ENCODE data around the gene IL22RA1.
A peak's percentile ranks its signal among the peaks of the same experiment; 100 is the strongest.

The IL22RA1 gene

DNA sequence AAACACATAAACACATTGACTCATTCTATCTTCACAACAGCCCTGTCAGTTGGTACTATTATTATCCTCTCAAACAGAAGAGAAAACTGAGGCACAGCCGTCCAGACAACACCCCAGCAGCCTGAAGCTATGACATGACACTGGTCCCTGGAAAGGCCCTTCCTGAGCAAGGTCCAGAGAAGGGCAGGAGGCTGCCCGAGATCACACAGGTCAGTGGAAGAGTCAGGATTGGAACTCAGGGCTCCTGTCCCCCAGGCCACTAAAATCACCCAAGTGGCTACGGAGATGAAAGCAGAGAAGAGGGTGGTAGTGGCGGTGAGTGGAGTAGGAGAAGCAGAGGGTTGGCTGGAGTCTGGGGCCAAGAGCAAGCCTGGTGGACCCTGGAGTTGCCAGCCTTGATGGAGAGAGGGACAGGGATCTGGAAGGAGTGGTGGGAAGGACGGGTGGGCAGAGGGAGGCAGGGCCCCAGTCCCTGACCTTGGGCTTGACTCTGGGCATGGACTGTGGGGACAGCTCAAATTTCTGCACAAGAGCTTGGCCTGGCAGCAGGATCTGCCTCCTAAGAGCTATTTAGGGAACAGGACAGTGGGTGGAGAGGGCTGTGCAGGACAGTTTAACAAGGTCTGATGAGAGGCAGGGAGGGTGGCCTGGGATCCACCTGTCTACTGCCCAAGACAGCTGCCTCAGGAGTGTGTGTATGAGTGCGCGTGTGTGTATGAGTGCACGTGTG is 46.8 kb downstream of the IL22RA1 start:
- no peaks in the 10 kb centered on the region for H3K79me1 ChIP-seq (ENCODE audit: low read depth, low read length)
- no CpG with 5 or more reads among the region's 8 CpGs for WGBS, 2 donors (ENCODE audit: extremely low coverage in 2 of 2, insufficient read length in 2 of 2, insufficient replicate concordance in 1 of 2)
- no peak overlapping the region for H3K14ac ChIP-seq (ENCODE audit: low read length)
- H2AK5ac ChIP-seq (ENCODE audit: low read depth, low read length): peak overlapping the region; percentile 1
- no peak overlapping the region for H4K91ac ChIP-seq (ENCODE audit: low read depth, low read length, poor library complexity)
- no peak overlapping the region for H2BK12ac ChIP-seq (ENCODE audit: low read length)
- H3K18ac ChIP-seq (ENCODE audit: low read length): no peak overlapping the region
- H2BK5ac ChIP-seq (ENCODE audit: low read length): no peak overlapping the region
- no peak overlapping the region for H3K23ac ChIP-seq (ENCODE audit: low read depth, low read length, poor library complexity)
- no peak overlapping the region for H3K4ac ChIP-seq (ENCODE audit: low read length)
- no peak overlapping the region for H3K27ac ChIP-seq (replicated peaks; ENCODE audit: low read length)
- H3K4me1 ChIP-seq (ENCODE audit: control insufficient read depth in 2 of 2, insufficient read depth in 1 of 2, low read depth in 1 of 2, low read length in 2 of 2): peaks cover 0 to 4% of the 10 kb centered on the region in 2 donors
- no peak overlapping the region for H3K9ac ChIP-seq (ENCODE audit: low read depth, low read length, poor library complexity)
- no peak overlapping the region for H3K4me2 ChIP-seq (ENCODE audit: insufficient read depth, low read length, poor library complexity, severe bottlenecking)
- DNase-seq (ENCODE audit: low spot score): no peak
- no peak overlapping the region for H3K4me3 ChIP-seq (ENCODE audit: low read length in 2 of 2)
- no peaks in the 10 kb centered on the region for H3K9me3 ChIP-seq (replicated peaks in 1 of 2; ENCODE audit: control insufficient read depth in 2 of 2, insufficient read depth in 1 of 2, low read depth in 1 of 2, low read length in 2 of 2)
- H2BK120ac ChIP-seq (ENCODE audit: low read depth, low read length): peak overlapping the region; percentile 18
- H3K27me3 ChIP-seq (ENCODE audit: control insufficient read depth in 3 of 3, insufficient read depth in 3 of 3, low read depth in 1 of 3, low read length in 3 of 3): no peaks in the 10 kb centered on the region
- H2AFZ ChIP-seq (ENCODE audit: low read length): no peak overlapping the region
- H4K8ac ChIP-seq (ENCODE audit: low read depth, low read length): no peak overlapping the region
- no peaks in the 10 kb centered on the region for H3K36me3 ChIP-seq (replicated peaks in 1 of 2; ENCODE audit: control insufficient read depth in 2 of 2, insufficient read depth in 2 of 2, low read length in 2 of 2)
- no peak overlapping the region for H2BK15ac ChIP-seq (ENCODE audit: low read length)

DNA sequence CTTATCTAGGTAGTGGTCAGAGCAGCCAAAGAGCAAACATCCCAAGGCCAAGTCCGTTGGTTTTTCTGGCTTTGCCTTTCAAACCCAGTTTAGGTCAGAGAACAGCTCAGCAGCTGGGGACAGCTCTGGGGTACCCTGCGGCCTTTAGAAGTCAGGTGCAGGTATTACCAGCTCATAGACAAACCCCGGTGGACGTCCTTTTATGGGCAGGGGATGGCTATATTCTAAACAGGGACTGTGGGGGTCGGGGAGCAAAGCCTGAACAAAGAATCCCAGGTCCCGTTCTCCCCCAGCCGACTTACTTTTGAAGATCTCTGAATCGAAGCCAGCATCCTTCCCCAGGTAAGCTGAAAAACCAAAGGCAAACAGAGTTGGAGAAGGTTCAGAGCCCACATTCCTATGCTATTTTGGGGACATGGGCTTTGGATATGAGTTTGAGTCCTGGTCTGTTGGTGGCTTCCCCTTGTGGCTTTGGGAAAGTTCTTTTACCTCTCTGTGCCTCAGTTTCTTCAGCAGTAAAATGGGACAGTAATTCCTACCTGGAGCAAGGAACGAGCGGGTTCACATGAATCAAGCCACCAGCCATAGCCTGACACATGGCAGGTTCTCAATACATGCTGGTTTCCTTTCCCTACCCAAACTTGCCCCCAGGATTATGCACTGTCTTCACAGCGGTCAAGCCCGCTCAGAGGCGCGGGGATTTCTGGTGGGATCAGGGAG is 47.6 kb downstream of the IL22RA1 start:
- Histone ChIP-seq H3K4me3 (ENCODE audit: low read length in 2 of 2) (no peak overlapping the region), H4K8ac (ENCODE audit: low read depth, low read length) (no peak overlapping the region), H2BK12ac (ENCODE audit: low read length) (no peak overlapping the region), H3K4ac (ENCODE audit: low read length) (no peak overlapping the region), H3K4me2 (ENCODE audit: insufficient read depth, low read length, poor library complexity, severe bottlenecking) (no peak overlapping the region), H2BK120ac (ENCODE audit: low read depth, low read length) (no peak overlapping the region), H3K9ac (ENCODE audit: low read depth, low read length, poor library complexity) (no peak overlapping the region), H3K27ac (replicated peaks; ENCODE audit: low read length) (no peak overlapping the region), H3K79me1 (ENCODE audit: low read depth, low read length) (no peaks in the 10 kb centered on the region), H3K9me3 (replicated peaks in 1 of 2; ENCODE audit: control insufficient read depth in 2 of 2, insufficient read depth in 1 of 2, low read depth in 1 of 2, low read length in 2 of 2) (no peaks in the 10 kb centered on the region), H2AK5ac (ENCODE audit: low read depth, low read length) (no peak overlapping the region), H3K18ac (ENCODE audit: low read length) (no peak overlapping the region), H3K23ac (ENCODE audit: low read depth, low read length, poor library complexity) (peak overlapping the region; percentile 8), H3K14ac (ENCODE audit: low read length) (no peak overlapping the region), H2BK15ac (ENCODE audit: low read length) (no peak overlapping the region), H2BK5ac (ENCODE audit: low read length) (no peak overlapping the region), H3K36me3 (replicated peaks in 1 of 2; ENCODE audit: control insufficient read depth in 2 of 2, insufficient read depth in 2 of 2, low read length in 2 of 2) (no peaks in the 10 kb centered on the region), H3K4me1 (ENCODE audit: control insufficient read depth in 2 of 2, insufficient read depth in 1 of 2, low read depth in 1 of 2, low read length in 2 of 2) (peaks cover 0 to 4% of the 10 kb centered on the region in 2 donors), H3K27me3 (ENCODE audit: control insufficient read depth in 3 of 3, insufficient read depth in 3 of 3, low read depth in 1 of 3, low read length in 3 of 3) (peaks cover 0 to 4% (median 0%) of the 10 kb centered on the region in 3 experiments), H2AFZ (ENCODE audit: low read length) (no peak overlapping the region), H4K91ac (ENCODE audit: low read depth, low read length, poor library complexity) (no peak overlapping the region)
- no CpG with 5 or more reads among the region's 14 CpGs for WGBS, 2 donors (ENCODE audit: extremely low coverage in 2 of 2, insufficient read length in 2 of 2, insufficient replicate concordance in 1 of 2)
- no peak for DNase-seq (ENCODE audit: low spot score)

DNA sequence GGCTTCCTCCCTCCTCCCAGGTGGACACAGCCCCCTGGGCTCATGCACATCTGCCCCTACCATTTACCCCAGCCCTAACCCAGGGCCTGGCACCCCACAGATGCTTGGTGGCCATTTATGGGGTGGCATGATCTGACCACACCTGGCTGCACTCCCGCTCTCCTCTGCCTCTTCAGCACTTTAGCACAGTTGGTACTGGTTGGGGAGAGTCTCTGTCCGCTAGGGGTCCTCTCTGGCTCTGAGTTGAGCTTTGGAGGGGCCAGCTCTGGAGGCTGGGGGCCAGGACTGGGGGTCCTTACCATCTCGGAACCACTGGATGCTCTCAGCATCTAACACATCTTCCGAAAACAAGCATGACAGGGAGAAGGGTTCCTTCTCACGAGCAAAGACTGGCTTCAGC is 48.4 kb downstream of the IL22RA1 start:
- Histone ChIP-seq H2BK15ac (ENCODE audit: low read length) (no peak overlapping the region), H2BK120ac (ENCODE audit: low read depth, low read length) (no peak overlapping the region), H3K4me2 (ENCODE audit: insufficient read depth, low read length, poor library complexity, severe bottlenecking) (no peak overlapping the region), H3K36me3 (replicated peaks in 1 of 2; ENCODE audit: control insufficient read depth in 2 of 2, insufficient read depth in 2 of 2, low read length in 2 of 2) (no peaks in the 10 kb centered on the region), H3K18ac (ENCODE audit: low read length) (peak overlapping the region; percentile 4), H3K4ac (ENCODE audit: low read length) (no peak overlapping the region), H3K27ac (replicated peaks; ENCODE audit: low read length) (no peak overlapping the region), H2AK5ac (ENCODE audit: low read depth, low read length) (no peak overlapping the region), H4K8ac (ENCODE audit: low read depth, low read length) (no peak overlapping the region), H3K4me1 (ENCODE audit: control insufficient read depth in 2 of 2, insufficient read depth in 1 of 2, low read depth in 1 of 2, low read length in 2 of 2) (peaks cover 0 to 4% of the 10 kb centered on the region in 2 donors), H3K27me3 (ENCODE audit: control insufficient read depth in 3 of 3, insufficient read depth in 3 of 3, low read depth in 1 of 3, low read length in 3 of 3) (peaks cover 0 to 4% (median 0%) of the 10 kb centered on the region in 3 experiments), H3K23ac (ENCODE audit: low read depth, low read length, poor library complexity) (no peak overlapping the region), H3K4me3 (ENCODE audit: low read length in 2 of 2) (no peak overlapping the region), H2AFZ (ENCODE audit: low read length) (no peak overlapping the region), H3K9ac (ENCODE audit: low read depth, low read length, poor library complexity) (no peak overlapping the region), H4K91ac (ENCODE audit: low read depth, low read length, poor library complexity) (no peak overlapping the region), H3K9me3 (replicated peaks in 1 of 2; ENCODE audit: control insufficient read depth in 2 of 2, insufficient read depth in 1 of 2, low read depth in 1 of 2, low read length in 2 of 2) (no peaks in the 10 kb centered on the region), H3K14ac (ENCODE audit: low read length) (no peak overlapping the region), H2BK12ac (ENCODE audit: low read length) (no peak overlapping the region), H3K79me1 (ENCODE audit: low read depth, low read length) (no peaks in the 10 kb centered on the region), H2BK5ac (ENCODE audit: low read length) (no peak overlapping the region)
- WGBS, 2 donors (ENCODE audit: extremely low coverage in 2 of 2, insufficient read length in 2 of 2, insufficient replicate concordance in 1 of 2): no CpG with 5 or more reads among the region's 5 CpGs
- DNase-seq (ENCODE audit: low spot score): no peak

DNA sequence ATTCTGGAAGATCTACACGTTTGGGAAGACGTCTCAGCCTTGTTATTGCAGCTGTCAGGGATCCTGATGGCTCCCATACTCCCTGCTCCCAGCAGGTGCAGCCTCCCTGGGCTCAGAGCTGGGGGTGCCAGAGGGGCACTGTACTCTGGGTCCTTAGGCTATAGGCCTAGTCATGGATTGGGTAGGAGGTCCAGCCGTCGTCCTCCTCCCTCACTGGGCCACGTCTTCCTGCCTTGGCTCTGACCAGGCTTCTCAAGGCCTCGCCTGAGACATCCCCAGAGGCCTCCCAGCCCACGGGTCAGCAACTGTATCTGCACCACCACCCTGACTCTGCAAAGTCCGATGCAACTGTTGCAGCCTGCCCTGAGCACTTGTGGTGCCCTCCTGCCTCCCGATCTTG is 49.2 kb downstream of the IL22RA1 start:
- Histone ChIP-seq H3K79me1 (ENCODE audit: low read depth, low read length) (no peaks in the 10 kb centered on the region), H2BK5ac (ENCODE audit: low read length) (no peak overlapping the region), H2AK5ac (ENCODE audit: low read depth, low read length) (peak overlapping the region; percentile 9), H3K14ac (ENCODE audit: low read length) (no peak overlapping the region), H3K4me3 (ENCODE audit: low read length in 2 of 2) (no peak overlapping the region), H2BK15ac (ENCODE audit: low read length) (no peak overlapping the region), H4K91ac (ENCODE audit: low read depth, low read length, poor library complexity) (no peak overlapping the region), H3K18ac (ENCODE audit: low read length) (peak overlapping the region; percentile 72), H3K27me3 (ENCODE audit: control insufficient read depth in 3 of 3, insufficient read depth in 3 of 3, low read depth in 1 of 3, low read length in 3 of 3) (peaks cover 0 to 6% (median 0%) of the 10 kb centered on the region in 3 experiments), H3K4me1 (ENCODE audit: control insufficient read depth in 2 of 2, insufficient read depth in 1 of 2, low read depth in 1 of 2, low read length in 2 of 2) (peaks cover 0 to 4% of the 10 kb centered on the region in 2 donors), H2AFZ (ENCODE audit: low read length) (no peak overlapping the region), H3K9me3 (replicated peaks in 1 of 2; ENCODE audit: control insufficient read depth in 2 of 2, insufficient read depth in 1 of 2, low read depth in 1 of 2, low read length in 2 of 2) (no peaks in the 10 kb centered on the region), H3K4ac (ENCODE audit: low read length) (no peak overlapping the region), H3K27ac (replicated peaks; ENCODE audit: low read length) (no peak overlapping the region), H3K9ac (ENCODE audit: low read depth, low read length, poor library complexity) (no peak overlapping the region), H4K8ac (ENCODE audit: low read depth, low read length) (no peak overlapping the region), H2BK12ac (ENCODE audit: low read length) (no peak overlapping the region), H2BK120ac (ENCODE audit: low read depth, low read length) (no peak overlapping the region), H3K23ac (ENCODE audit: low read depth, low read length, poor library complexity) (no peak overlapping the region), H3K4me2 (ENCODE audit: insufficient read depth, low read length, poor library complexity, severe bottlenecking) (no peak overlapping the region), H3K36me3 (replicated peaks in 1 of 2; ENCODE audit: control insufficient read depth in 2 of 2, insufficient read depth in 2 of 2, low read length in 2 of 2) (no peaks in the 10 kb centered on the region)
- DNase-seq (ENCODE audit: low spot score): no peak
- no CpG with 5 or more reads among the region's 9 CpGs for WGBS, 2 donors (ENCODE audit: extremely low coverage in 2 of 2, insufficient read length in 2 of 2, insufficient replicate concordance in 1 of 2)

All from neuronal stem cell (in vitro differentiated cells).